Measurements from ENCODE around the gene ARL9. TPM values are rescaled to one million over a fixed set of nuclear protein-coding genes. Genes with fewer than 3 reads are reported as not detected.

Gene ARL9
- total and polyA plus RNA-seq, 9 of the 15 experiments (the other 6 are each of a cell fraction or from before 2014, with no cell fraction given) = 0.10 to 0.15 (median 0.11) TPM; not detected in 6

DNA sequence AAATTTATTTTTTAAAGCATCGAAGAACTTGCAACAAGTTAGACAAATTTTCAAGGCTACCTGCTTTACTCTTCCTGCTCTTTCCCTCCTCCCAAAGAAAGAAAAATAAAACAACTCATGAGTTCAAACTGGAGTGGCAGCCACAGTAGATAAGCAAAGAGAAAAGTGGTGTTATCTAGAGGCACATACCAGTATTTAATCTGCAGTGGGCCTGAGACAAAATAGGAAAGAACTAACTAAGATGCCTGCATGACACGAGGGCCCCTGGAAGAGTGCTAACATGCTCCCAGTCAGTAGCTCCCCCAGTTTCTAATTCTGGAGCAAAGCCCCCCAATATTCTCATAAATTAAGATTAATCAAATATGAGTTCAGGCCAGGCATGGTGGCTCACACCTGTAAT lies 7.9 kb downstream of the ARL9 start (continued):
- TF ChIP-seq, protein P1, sequence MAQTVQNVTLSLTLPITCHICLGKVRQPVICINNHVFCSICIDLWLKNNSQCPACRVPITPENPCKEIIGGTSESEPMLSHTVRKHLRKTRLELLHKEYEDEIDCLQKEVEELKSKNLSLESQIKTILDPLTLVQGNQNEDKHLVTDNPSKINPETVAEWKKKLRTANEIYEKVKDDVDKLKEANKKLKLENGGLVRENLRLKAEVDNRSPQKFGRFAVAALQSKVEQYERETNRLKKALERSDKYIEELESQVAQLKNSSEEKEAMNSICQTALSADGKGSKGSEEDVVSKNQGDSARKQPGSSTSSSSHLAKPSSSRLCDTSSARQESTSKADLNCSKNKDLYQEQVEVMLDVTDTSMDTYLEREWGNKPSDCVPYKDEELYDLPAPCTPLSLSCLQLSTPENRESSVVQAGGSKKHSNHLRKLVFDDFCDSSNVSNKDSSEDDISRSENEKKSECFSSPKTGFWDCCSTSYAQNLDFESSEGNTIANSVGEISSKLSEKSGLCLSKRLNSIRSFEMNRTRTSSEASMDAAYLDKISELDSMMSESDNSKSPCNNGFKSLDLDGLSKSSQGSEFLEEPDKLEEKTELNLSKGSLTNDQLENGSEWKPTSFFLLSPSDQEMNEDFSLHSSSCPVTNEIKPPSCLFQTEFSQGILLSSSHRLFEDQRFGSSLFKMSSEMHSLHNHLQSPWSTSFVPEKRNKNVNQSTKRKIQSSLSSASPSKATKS (CRISPR knock-in tag; IDR thresholded peaks at IDR 0.05) = no peak
- TF ChIP-seq, protein P2, sequence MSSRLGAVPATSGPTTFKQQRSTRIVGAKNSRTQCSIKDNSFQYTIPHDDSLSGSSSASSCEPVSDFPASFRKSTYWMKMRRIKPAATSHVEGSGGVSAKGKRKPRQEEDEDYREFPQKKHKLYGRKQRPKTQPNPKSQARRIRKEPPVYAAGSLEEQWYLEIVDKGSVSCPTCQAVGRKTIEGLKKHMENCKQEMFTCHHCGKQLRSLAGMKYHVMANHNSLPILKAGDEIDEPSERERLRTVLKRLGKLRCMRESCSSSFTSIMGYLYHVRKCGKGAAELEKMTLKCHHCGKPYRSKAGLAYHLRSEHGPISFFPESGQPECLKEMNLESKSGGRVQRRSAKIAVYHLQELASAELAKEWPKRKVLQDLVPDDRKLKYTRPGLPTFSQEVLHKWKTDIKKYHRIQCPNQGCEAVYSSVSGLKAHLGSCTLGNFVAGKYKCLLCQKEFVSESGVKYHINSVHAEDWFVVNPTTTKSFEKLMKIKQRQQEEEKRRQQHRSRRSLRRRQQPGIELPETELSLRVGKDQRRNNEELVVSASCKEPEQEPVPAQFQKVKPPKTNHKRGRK (tag; IDR thresholded peaks at IDR 0.05) = no peak
- TF ChIP-seq MAFF (IDR thresholded peaks at IDR 0.05; ENCODE audit: low read length) (no peak), CCNT2 (IDR thresholded peaks at IDR 0.05; ENCODE audit: borderline replicate concordance, extremely low read depth, insufficient read length, low read depth, low read length) (peak; percentile 34), PTTG1 (tag; IDR thresholded peaks at IDR 0.05; ENCODE audit: low read depth) (no peak), SAP30 (IDR thresholded peaks at IDR 0.05; ENCODE audit: borderline replicate concordance, insufficient read depth, low read depth, low read length, poor library complexity, severe bottlenecking) (no peak), SMARCA4 (IDR thresholded peaks at IDR 0.05) (peak; percentile 87), SIX5 (IDR thresholded peaks at IDR 0.05; ENCODE audit: borderline replicate concordance in 1 of 2, insufficient read depth in 1 of 2, low read depth in 1 of 2, low read length in 2 of 2) (no peak), CC2D1A (IDR thresholded peaks at IDR 0.05) (no peak), SREBF1 (IDR thresholded peaks at IDR 0.05; ENCODE audit: borderline replicate concordance, low read depth, low read length) (no peak), GABPB1 (CRISPR knock-in tag; IDR thresholded peaks at IDR 0.05) (no peak), TAL1 (IDR thresholded peaks at IDR 0.05) (peak; percentile 83), DPF2 (IDR thresholded peaks at IDR 0.05) (peak; percentile 94), EP400 (IDR thresholded peaks at IDR 0.05) (no peak), FOS (IDR thresholded peaks at IDR 0.05; ENCODE audit: extremely low read depth, insufficient read length) (no peak)
- TF ChIP-seq, protein P3, sequence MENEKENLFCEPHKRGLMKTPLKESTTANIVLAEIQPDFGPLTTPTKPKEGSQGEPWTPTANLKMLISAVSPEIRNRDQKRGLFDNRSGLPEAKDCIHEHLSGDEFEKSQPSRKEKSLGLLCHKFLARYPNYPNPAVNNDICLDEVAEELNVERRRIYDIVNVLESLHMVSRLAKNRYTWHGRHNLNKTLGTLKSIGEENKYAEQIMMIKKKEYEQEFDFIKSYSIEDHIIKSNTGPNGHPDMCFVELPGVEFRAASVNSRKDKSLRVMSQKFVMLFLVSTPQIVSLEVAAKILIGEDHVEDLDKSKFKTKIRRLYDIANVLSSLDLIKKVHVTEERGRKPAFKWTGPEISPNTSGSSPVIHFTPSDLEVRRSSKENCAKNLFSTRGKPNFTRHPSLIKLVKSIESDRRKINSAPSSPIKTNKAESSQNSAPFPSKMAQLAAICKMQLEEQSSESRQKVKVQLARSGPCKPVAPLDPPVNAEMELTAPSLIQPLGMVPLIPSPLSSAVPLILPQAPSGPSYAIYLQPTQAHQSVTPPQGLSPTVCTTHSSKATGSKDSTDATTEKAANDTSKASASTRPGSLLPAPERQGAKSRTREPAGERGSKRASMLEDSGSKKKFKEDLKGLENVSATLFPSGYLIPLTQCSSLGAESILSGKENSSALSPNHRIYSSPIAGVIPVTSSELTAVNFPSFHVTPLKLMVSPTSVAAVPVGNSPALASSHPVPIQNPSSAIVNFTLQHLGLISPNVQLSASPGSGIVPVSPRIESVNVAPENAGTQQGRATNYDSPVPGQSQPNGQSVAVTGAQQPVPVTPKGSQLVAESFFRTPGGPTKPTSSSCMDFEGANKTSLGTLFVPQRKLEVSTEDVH (IDR thresholded peaks at IDR 0.05; ENCODE audit: low read depth, partially characterized antibody) = no peak
- TF ChIP-seq, protein P4, sequence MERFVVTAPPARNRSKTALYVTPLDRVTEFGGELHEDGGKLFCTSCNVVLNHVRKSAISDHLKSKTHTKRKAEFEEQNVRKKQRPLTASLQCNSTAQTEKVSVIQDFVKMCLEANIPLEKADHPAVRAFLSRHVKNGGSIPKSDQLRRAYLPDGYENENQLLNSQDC (CRISPR knock-in tag; IDR thresholded peaks at IDR 0.05) = no peak

Data from K562 (cell line).